HG03095 (cell line): ENCODE measurements around the gene VCL.

Experiments used
- ATAC-seq: cut with Tn5 transposase; IDR thresholded peaks from one replicate; pipeline ENCODE4 v1.9.1; 2021; ENCODE audit warnings: moderate library complexity; ENCODE audit not compliant: unreplicated experiment

Gene VCL

GRCh38 chr10:74071157-74071556 lies 73.2 kb downstream of the VCL start:
- ATAC-seq: no peak

- no peak for ATAC-seq
Measured at GRCh38 chr10:74072503-74072902, 74.6 kb downstream of the VCL start.

GRCh38 chr10:74075906-74076305 lies 78.0 kb downstream of the VCL start:
- ATAC-seq: no peak

- no peak for ATAC-seq
Measured at GRCh38 chr10:74076961-74077360, 79.0 kb downstream of the VCL start.

GRCh38 chr10:74077416-74077815 lies 79.5 kb downstream of the VCL start:
- no peak for ATAC-seq

- no peak for ATAC-seq
Measured at GRCh38 chr10:74078037-74078436, 80.1 kb downstream of the VCL start.

GRCh38 chr10:74079028-74079935 lies 81.4 kb downstream of the VCL start:
- ATAC-seq: no peak

GRCh38 chr10:74079936-74080590 lies 82.1 kb downstream of the VCL start:
- ATAC-seq: no peak

- no peak for ATAC-seq
Measured at GRCh38 chr10:74081192-74081803, 83.4 kb downstream of the VCL start.

- ATAC-seq: no peak
Measured at GRCh38 chr10:74081941-74082718, 84.2 kb downstream of the VCL start.

GRCh38 chr10:74083304-74083703 lies 85.4 kb downstream of the VCL start:
- ATAC-seq: no peak

GRCh38 chr10:74084955-74085354 lies 87.0 kb downstream of the VCL start:
- peak; percentile 70 for ATAC-seq

GRCh38 chr10:74086317-74086716 lies 88.4 kb downstream of the VCL start:
- ATAC-seq: no peak

- no peak for ATAC-seq
Measured at GRCh38 chr10:74088722-74089121, 90.8 kb downstream of the VCL start.

- no peak for ATAC-seq
Measured at GRCh38 chr10:74092372-74092771, 94.5 kb downstream of the VCL start.

GRCh38 chr10:74093530-74094164 lies 95.7 kb downstream of the VCL start:
- ATAC-seq: no peak

GRCh38 chr10:74094231-74094630 lies 96.3 kb downstream of the VCL start:
- no peak for ATAC-seq

GRCh38 chr10:74096777-74097176 lies 98.9 kb downstream of the VCL start:
- ATAC-seq: peak; percentile 97

- no peak for ATAC-seq
Measured at GRCh38 chr10:74097776-74098175, 99.9 kb downstream of the VCL start.

- ATAC-seq: no peak
Measured at GRCh38 chr10:74099420-74099819, 101.5 kb downstream of the VCL start.

- ATAC-seq: no peak
Measured at GRCh38 chr10:74099836-74100235, 101.9 kb downstream of the VCL start.
